Activated CD8-positive, alpha-beta memory T cell treated with anti-CD3 and anti-CD28 coated beads for 48 hours (primary cell): ENCODE results near the gene QPCT.
"Not testable (repeated sequence)": the region's sequence is repeated elsewhere in the genome, so short reads cannot be mapped to it uniquely, and the experiment has no call there.

ENCODE experiments used
- DNase-seq, 3 experiments: peaks; one replicate each; pipeline ENCODE4 v3.0.0-alpha.2; 2020; ENCODE audit warnings: low read depth in 2 of 3, low spot score in 2 of 3

QPCT gene

GRCh38 chr2:37357530-37357929, 13.1 kb downstream of the QPCT start:
- DNase-seq: no peak

- no peak for DNase-seq
Observed at GRCh38 chr2:37358466-37358865, 14.0 kb downstream of the QPCT start.

GRCh38 chr2:37361216-37361815, 16.9 kb downstream of the QPCT start:
- DNase-seq: no peak

- no peak for DNase-seq
Observed at GRCh38 chr2:37361994-37362698, 17.7 kb downstream of the QPCT start.

GRCh38 chr2:37364351-37364750, 19.9 kb downstream of the QPCT start:
- no peak for DNase-seq

GRCh38 chr2:37365669-37366068, 21.2 kb downstream of the QPCT start:
- no peak for DNase-seq

GRCh38 chr2:37366773-37367172, 22.3 kb downstream of the QPCT start:
- DNase-seq: no peak

GRCh38 chr2:37367310-37367709, 22.9 kb downstream of the QPCT start:
- DNase-seq: no peak

- no peak for DNase-seq
Observed at GRCh38 chr2:37367984-37368383, 23.6 kb downstream of the QPCT start.

- DNase-seq: no peak
Observed at GRCh38 chr2:37370666-37371065, 26.2 kb downstream of the QPCT start.

- DNase-seq: no peak
Observed at GRCh38 chr2:37372000-37372399, 27.6 kb downstream of the QPCT start.

GRCh38 chr2:37375741-37376288, 31.4 kb downstream of the QPCT start:
- no peak for DNase-seq

- no peak for DNase-seq
Observed at GRCh38 chr2:37376421-37377186, 32.2 kb downstream of the QPCT start.

GRCh38 chr2:37377187-37377532, 32.7 kb downstream of the QPCT start:
- no peak for DNase-seq

GRCh38 chr2:37378411-37378810, 34.0 kb downstream of the QPCT start:
- DNase-seq: no peak

- DNase-seq: no peak
Observed at GRCh38 chr2:37379881-37380296, 35.5 kb downstream of the QPCT start.

- not testable (repeated sequence) for DNase-seq
Observed at GRCh38 chr2:37380787-37381186, 36.4 kb downstream of the QPCT start.

- DNase-seq: not testable (repeated sequence)
Observed at GRCh38 chr2:37384261-37384660, 39.8 kb downstream of the QPCT start.

GRCh38 chr2:37387148-37387835, 42.9 kb downstream of the QPCT start:
- DNase-seq: no peak

- no peak for DNase-seq
Observed at GRCh38 chr2:37388074-37388473, 43.6 kb downstream of the QPCT start.

- no peak for DNase-seq
Observed at GRCh38 chr2:37389395-37389794, 45.0 kb downstream of the QPCT start.
